ENCODE results near the gene MYH14. TPM values are rescaled to one million over a fixed set of nuclear protein-coding genes. Genes with fewer than 3 reads are reported as not detected.
A peak's percentile ranks its signal among the peaks of the same experiment; 100 is the strongest.
"Not testable (repeated sequence)": the region's sequence is repeated elsewhere in the genome, so short reads cannot be mapped to it uniquely, and the experiment has no call there.

Gene MYH14
- total and polyA plus RNA-seq, 7 donors: 55.4 to 298 (median 164) TPM

GRCh38 chr19:50232600-50232999 lies 29.2 kb downstream of the MYH14 start:
- Histone ChIP-seq H3K9me3 (no peaks in the 10 kb centered on the region), H3K27ac (peak overlapping the region; percentile 73), H3K4me1 (peaks cover 15% of the 10 kb centered on the region), H3K36me3 (ENCODE audit: insufficient read depth in 1 of 2, low read depth in 1 of 2) (peaks cover 0 to 31% of the 10 kb centered on the region in 2 donors), H3K4me3 (no peak overlapping the region), H3K27me3 (ENCODE audit: insufficient read depth in 3 of 3, low read length in 2 of 3) (no peaks in the 10 kb centered on the region)
- WGBS, 3 donors: 75 to 81% (median 79%) methylated on average over 3 of the region's 3 CpGs
- intact Hi-C loops (cut with DNase I): loop anchor here in 1 of 2 donors (10.0 kb wide), 1 partner anchor 88 kb away; no protein-coding TSS in a partner anchor
- no peak for TF ChIP-seq CTCF (IDR thresholded peaks at IDR 0.05)
- DNase-seq (no peak), ATAC-seq (no peak)

- 45 to 71% (median 60%) methylated on average over 21 to 23 of the region's 23 CpGs for WGBS, 3 donors
- ATAC-seq: peak in 2 of 4 donors; percentile 17 to 26
- Histone ChIP-seq H3K4me3 (no peak overlapping the region), H3K27me3 (ENCODE audit: insufficient read depth in 3 of 3, low read length in 2 of 3) (no peaks in the 10 kb centered on the region), H3K27ac (peak overlapping the region; percentile 91), H3K4me1 (peaks cover 18% of the 10 kb centered on the region), H3K9me3 (no peaks in the 10 kb centered on the region), H3K36me3 (ENCODE audit: insufficient read depth in 1 of 2, low read depth in 1 of 2) (peaks cover 0 to 31% of the 10 kb centered on the region in 2 donors)
- no peak for DNase-seq
- intact Hi-C loops (cut with DNase I): loop anchor here in 1 of 2 donors (10.0 kb wide), 1 partner anchor 89 kb away; no protein-coding TSS in a partner anchor
- no peak for TF ChIP-seq CTCF (IDR thresholded peaks at IDR 0.05)
Measured at GRCh38 chr19:50233308-50233910, 30.0 kb downstream of the MYH14 start.

- Histone ChIP-seq H3K27ac (peak overlapping the region; percentile 9), H3K36me3 (ENCODE audit: insufficient read depth in 1 of 2, low read depth in 1 of 2) (peaks cover 0 to 17% of the 10 kb centered on the region in 2 donors), H3K4me1 (peaks cover 25% of the 10 kb centered on the region)
- not testable (repeated sequence) for ATAC-seq; DNase-seq; H3K27me3 ChIP-seq (ENCODE audit: insufficient read depth in 3 of 3, low read length in 2 of 3); H3K9me3 ChIP-seq; H3K4me3 ChIP-seq
- WGBS, 3 donors: 45 to 52% (median 48%) methylated on average over 11 of the region's 11 CpGs
- intact Hi-C loops (cut with DNase I): loop anchor here in 1 of 2 donors (10.0 kb wide), 1 partner anchor 93 kb away; no protein-coding TSS in a partner anchor
- peak; percentile 13 for TF ChIP-seq CTCF (IDR thresholded peaks at IDR 0.05)
Measured at GRCh38 chr19:50237493-50237892, 34.1 kb downstream of the MYH14 start.

GRCh38 chr19:50238043-50238442 lies 34.6 kb downstream of the MYH14 start:
- WGBS, 3 donors: 63 to 69% (median 69%) methylated on average over 4 of the region's 4 CpGs

More at GRCh38 chr19:50238043-50238442, 34.6 kb downstream of the MYH14 start:
- ATAC-seq: no peak
- intact Hi-C loops (cut with DNase I): loop anchor here in 1 of 2 donors (10.0 kb wide), 1 partner anchor 93 kb away; no protein-coding TSS in a partner anchor
- Histone ChIP-seq H3K27ac (no peak overlapping the region), H3K27me3 (ENCODE audit: insufficient read depth in 3 of 3, low read length in 2 of 3) (no peaks in the 10 kb centered on the region), H3K4me1 (peaks cover 25% of the 10 kb centered on the region), H3K9me3 (no peaks in the 10 kb centered on the region), H3K4me3 (no peak overlapping the region), H3K36me3 (ENCODE audit: insufficient read depth in 1 of 2, low read depth in 1 of 2) (peaks cover 0 to 17% of the 10 kb centered on the region in 2 donors)
- TF ChIP-seq CTCF (IDR thresholded peaks at IDR 0.05): no peak
- no peak for DNase-seq
